DND-41 (cell line): ENCODE data around the gene HACD4.

Experiments
- EZH2 ChIP-seq: IDR thresholded peaks from 3 replicates; pipeline ENCODE4 v1.6.1; 2012; ENCODE audit warnings: borderline replicate concordance, low read depth, mild to moderate bottlenecking, moderate library complexity, low read length, inconsistent platforms; ENCODE audit not compliant: severe bottlenecking
- TF ChIP-seq, protein P1 (sequence below): IDR thresholded peaks from 2 replicates; pipeline ENCODE4 v1.5.1; 2012; ENCODE audit warnings: borderline replicate concordance, low read length, moderate library complexity, mild to moderate bottlenecking; ENCODE audit not compliant: poor library complexity, severe bottlenecking; ENCODE audit errors: extremely low read depth

DNA sequence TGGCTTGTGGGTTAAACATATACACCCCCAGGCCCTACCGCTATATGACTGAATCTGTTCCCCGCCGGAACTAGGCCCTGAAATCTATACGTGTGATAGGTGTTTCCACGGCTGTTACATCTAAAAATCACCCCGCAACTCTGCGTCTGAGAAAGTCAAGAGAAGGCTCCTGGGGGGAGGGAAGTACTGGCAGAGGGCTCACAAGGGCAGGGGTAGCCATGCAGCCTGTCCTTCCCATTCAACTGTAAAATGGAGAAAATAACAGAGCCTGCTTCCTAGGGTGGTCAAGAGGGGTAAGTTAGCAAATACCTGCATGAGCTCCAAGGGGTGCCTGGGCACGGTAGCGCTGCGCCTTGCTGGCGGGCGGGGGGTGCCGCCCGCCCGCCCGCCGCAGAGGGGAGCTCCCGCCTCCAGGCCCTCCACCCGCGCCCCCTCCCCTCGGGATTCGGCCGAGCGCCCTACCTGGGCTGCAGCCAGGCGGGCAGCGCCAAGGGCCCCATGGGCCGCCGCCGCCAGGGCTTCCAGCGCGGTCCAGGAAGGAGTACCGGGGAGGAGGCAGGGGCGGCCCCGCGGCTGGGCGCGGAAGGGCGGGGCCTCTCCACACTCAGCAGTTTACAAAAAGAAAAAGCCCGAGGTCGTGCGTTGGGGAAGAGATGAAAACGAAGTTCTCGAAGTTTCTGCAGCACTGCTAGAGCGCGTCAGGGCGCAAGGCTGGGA lies at the start of gene HACD4:
- TF ChIP-seq, protein P1, sequence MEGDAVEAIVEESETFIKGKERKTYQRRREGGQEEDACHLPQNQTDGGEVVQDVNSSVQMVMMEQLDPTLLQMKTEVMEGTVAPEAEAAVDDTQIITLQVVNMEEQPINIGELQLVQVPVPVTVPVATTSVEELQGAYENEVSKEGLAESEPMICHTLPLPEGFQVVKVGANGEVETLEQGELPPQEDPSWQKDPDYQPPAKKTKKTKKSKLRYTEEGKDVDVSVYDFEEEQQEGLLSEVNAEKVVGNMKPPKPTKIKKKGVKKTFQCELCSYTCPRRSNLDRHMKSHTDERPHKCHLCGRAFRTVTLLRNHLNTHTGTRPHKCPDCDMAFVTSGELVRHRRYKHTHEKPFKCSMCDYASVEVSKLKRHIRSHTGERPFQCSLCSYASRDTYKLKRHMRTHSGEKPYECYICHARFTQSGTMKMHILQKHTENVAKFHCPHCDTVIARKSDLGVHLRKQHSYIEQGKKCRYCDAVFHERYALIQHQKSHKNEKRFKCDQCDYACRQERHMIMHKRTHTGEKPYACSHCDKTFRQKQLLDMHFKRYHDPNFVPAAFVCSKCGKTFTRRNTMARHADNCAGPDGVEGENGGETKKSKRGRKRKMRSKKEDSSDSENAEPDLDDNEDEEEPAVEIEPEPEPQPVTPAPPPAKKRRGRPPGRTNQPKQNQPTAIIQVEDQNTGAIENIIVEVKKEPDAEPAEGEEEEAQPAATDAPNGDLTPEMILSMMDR = no peak
- no peak for TF ChIP-seq EZH2
